HepG2 (cell line): Measurements from ENCODE around the gene RASGRP4. TPM values are rescaled to one million over a fixed set of nuclear protein-coding genes. Genes with fewer than 3 reads are reported as not detected.

Source experiments
- DR1 ChIP-seq: sonication (generic); formaldehyde crosslinking; IDR thresholded peaks from 2 replicates; pipeline ENCODE4 v1.8.0; 2021; ENCODE audit warnings: mild to moderate bottlenecking, missing genetic modification reagents, inconsistent platforms
- MAZ ChIP-seq, 2 experiments: sonication (generic) in 1 of 2; formaldehyde crosslinking in 1 of 2; IDR thresholded peaks; 2 replicates each; pipeline versions ENCODE4 v1.5.0 to v1.6.1; 2012 to 2020; ENCODE audit warnings: low read depth in 2 of 2, mild to moderate bottlenecking in 2 of 2, borderline replicate concordance in 1 of 2, improper control_type of control experiment in 1 of 2, low read length in 1 of 2, missing genetic modification reagents in 1 of 2, moderate library complexity in 1 of 2
- MXI1 ChIP-seq: IDR thresholded peaks from 3 replicates; pipeline ENCODE4 v1.6.1; 2012; ENCODE audit warnings: low read depth, low read length, inconsistent platforms, borderline replicate concordance
- POLR2G ChIP-seq: fragments of 200-400 bp; formaldehyde crosslinking; IDR thresholded peaks from 2 replicates; pipeline ENCODE4 v1.6.1; 2018; ENCODE audit warnings: mild to moderate bottlenecking, low read depth, low read length, moderate library complexity
- SOX13 ChIP-seq, 3 experiments: fragments of 450-650 bp in 1 of 3; sonication (generic) in 1 of 3; formaldehyde crosslinking in 1 of 3; IDR thresholded peaks in 2 of 3; conservative IDR thresholded peaks in 1 of 3; 2 replicates each; pipeline versions ENCODE4 v1.5.0 to v1.6.1; 2016 to 2020; ENCODE audit warnings: antibody characterized with exemption in 1 of 3, mild to moderate bottlenecking in 1 of 3, missing compliant biosample characterization in 1 of 3, missing genetic modification reagents in 1 of 3, moderate library complexity in 1 of 3
- TEAD3 ChIP-seq: optimal IDR thresholded peaks from 2 replicates; pipeline ENCODE3; 2016; ENCODE audit warnings: borderline replicate concordance
- polyA plus RNA-seq, 8 experiments: library from polyadenylated mRNA; depleted of rRNA in 3 of 8; stranded (reverse) in 7 of 8; unstranded in 1 of 8; fragments of >200 nt; fragmentation: Illumina TruSeq in 4 of 8; extraction: Trizol in 4 of 8; gene quantifications; 2 replicates each; pipeline versions ENCODE4 v1.2.1 to v1.2.3, GENCODE V29; 2011 to 2016; ENCODE audit warnings: low read depth in 4 of 8, missing spikeins in 1 of 8, mixed read lengths in 1 of 8; ENCODE audit not compliant: insufficient read depth in 1 of 8
- total RNA-seq, 5 experiments: library from RNA; depleted of rRNA; stranded (reverse); fragments of >200 nt; fragmentation: Illumina TruSeq; extraction: Trizol; gene quantifications; 2 replicates each; pipeline ENCODE4 v1.2.3, GENCODE V29; 2016; ENCODE audit warnings: low read depth in 1 of 5
- TF ChIP-seq, protein P1 (sequence below): sonication (generic); formaldehyde crosslinking; IDR thresholded peaks from 2 replicates; pipeline ENCODE4 v1.4.0; 2020; ENCODE audit warnings: missing genetic modification reagents
- TF ChIP-seq, protein P2 (sequence below): sonication (generic); formaldehyde crosslinking; IDR thresholded peaks from 2 replicates; pipeline ENCODE4 v1.5.0; 2020; ENCODE audit warnings: mild to moderate bottlenecking, missing genetic modification reagents, borderline replicate concordance
- TF ChIP-seq, protein P3 (sequence below): sonication (generic); formaldehyde crosslinking; conservative IDR thresholded peaks from 2 replicates; pipeline ENCODE4 v1.8.0; 2022; ENCODE audit warnings: mild to moderate bottlenecking, moderate library complexity, missing genetic modification reagents
- TF ChIP-seq, protein P4 (sequence below): sonication (generic); formaldehyde crosslinking; IDR thresholded peaks from 2 replicates; pipeline ENCODE4 v1.4.0; 2020; ENCODE audit warnings: missing genetic modification reagents
- TF ChIP-seq, protein P5 (sequence below): sonication (generic); formaldehyde crosslinking; IDR thresholded peaks from 2 replicates; pipeline ENCODE4 v1.8.1; 2022; ENCODE audit warnings: low read depth, mild to moderate bottlenecking, missing genetic modification reagents

Gene RASGRP4
- total and polyA plus RNA-seq, 2 of the 13 experiments (the other 11 are each of a cell fraction or from before 2014, with no cell fraction given): not detected

DNA sequence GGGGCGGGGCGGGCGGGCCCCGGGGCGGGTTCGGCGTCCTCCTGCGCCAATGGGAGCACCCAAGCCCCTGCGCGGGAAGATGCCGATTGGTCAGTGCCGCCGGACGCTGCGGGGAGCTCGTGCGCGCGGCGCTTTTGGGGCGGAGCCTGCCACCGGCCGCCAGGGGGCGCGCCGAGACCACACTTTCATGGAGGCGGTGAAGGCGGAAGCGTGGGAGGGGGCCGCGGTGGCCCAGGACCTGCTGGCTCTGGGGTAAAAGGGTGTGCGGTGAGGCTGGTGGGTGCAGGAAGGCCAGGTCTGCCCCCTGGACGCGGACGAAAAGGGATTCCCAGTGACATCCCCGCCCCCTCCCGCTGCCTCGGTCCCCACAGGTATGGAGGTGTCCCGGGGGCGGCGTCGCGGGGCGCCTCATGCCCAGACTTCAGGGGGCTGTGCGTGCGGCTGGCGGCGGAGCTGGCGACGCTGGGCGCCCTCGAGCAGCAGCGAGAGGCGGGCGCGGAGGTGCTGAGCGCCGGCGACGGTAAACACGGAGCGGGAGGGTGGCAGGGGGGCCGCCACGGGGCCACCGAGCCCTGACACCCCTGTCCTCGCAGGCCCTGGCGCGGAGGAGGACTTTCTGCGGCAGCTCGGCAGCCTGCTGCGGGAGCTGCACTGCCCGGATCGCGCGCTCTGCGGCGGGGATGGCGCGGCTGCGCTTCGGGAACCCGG is 22.9 kb downstream of the RASGRP4 start, which contains the start of gene FAM98C (continued):
- TF ChIP-seq, protein P1, sequence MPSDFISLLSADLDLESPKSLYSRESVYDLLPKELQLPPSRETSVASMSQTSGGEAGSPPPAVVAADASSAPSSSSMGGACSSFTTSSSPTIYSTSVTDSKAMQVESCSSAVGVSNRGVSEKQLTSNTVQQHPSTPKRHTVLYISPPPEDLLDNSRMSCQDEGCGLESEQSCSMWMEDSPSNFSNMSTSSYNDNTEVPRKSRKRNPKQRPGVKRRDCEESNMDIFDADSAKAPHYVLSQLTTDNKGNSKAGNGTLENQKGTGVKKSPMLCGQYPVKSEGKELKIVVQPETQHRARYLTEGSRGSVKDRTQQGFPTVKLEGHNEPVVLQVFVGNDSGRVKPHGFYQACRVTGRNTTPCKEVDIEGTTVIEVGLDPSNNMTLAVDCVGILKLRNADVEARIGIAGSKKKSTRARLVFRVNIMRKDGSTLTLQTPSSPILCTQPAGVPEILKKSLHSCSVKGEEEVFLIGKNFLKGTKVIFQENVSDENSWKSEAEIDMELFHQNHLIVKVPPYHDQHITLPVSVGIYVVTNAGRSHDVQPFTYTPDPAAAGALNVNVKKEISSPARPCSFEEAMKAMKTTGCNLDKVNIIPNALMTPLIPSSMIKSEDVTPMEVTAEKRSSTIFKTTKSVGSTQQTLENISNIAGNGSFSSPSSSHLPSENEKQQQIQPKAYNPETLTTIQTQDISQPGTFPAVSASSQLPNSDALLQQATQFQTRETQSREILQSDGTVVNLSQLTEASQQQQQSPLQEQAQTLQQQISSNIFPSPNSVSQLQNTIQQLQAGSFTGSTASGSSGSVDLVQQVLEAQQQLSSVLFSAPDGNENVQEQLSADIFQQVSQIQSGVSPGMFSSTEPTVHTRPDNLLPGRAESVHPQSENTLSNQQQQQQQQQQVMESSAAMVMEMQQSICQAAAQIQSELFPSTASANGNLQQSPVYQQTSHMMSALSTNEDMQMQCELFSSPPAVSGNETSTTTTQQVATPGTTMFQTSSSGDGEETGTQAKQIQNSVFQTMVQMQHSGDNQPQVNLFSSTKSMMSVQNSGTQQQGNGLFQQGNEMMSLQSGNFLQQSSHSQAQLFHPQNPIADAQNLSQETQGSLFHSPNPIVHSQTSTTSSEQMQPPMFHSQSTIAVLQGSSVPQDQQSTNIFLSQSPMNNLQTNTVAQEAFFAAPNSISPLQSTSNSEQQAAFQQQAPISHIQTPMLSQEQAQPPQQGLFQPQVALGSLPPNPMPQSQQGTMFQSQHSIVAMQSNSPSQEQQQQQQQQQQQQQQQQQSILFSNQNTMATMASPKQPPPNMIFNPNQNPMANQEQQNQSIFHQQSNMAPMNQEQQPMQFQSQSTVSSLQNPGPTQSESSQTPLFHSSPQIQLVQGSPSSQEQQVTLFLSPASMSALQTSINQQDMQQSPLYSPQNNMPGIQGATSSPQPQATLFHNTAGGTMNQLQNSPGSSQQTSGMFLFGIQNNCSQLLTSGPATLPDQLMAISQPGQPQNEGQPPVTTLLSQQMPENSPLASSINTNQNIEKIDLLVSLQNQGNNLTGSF (CRISPR knock-in tag): peak; percentile 28; the same call in 1 of the 2 replicates
- TF ChIP-seq, protein P2, sequence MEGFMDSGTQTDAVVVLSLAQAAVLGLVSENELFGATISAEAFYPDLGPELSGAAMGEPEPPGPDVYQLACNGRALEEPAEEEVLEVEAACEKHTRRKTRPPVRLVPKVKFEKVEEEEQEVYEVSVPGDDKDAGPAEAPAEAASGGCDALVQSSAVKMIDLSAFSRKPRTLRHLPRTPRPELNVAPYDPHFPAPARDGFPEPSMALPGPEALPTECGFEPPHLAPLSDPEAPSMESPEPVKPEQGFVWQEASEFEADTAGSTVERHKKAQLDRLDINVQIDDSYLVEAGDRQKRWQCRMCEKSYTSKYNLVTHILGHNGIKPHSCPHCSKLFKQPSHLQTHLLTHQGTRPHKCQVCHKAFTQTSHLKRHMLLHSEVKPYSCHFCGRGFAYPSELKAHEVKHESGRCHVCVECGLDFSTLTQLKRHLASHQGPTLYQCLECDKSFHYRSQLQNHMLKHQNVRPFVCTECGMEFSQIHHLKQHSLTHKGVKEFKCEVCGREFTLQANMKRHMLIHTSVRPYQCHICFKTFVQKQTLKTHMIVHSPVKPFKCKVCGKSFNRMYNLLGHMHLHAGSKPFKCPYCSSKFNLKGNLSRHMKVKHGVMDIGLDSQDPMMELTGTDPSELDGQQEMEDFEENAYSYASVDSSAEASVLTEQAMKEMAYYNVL (CRISPR knock-in tag): no peak
- TF ChIP-seq, protein P3, sequence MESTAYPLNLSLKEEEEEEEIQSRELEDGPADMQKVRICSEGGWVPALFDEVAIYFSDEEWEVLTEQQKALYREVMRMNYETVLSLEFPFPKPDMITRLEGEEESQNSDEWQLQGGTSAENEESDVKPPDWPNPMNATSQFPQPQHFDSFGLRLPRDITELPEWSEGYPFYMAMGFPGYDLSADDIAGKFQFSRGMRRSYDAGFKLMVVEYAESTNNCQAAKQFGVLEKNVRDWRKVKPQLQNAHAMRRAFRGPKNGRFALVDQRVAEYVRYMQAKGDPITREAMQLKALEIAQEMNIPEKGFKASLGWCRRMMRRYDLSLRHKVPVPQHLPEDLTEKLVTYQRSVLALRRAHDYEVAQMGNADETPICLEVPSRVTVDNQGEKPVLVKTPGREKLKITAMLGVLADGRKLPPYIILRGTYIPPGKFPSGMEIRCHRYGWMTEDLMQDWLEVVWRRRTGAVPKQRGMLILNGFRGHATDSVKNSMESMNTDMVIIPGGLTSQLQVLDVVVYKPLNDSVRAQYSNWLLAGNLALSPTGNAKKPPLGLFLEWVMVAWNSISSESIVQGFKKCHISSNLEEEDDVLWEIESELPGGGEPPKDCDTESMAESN (CRISPR knock-in tag): peak; percentile 87; the same call in 1 of the 2 replicates
- peak; percentile 64; the same call in 1 of the 2 replicates for TF ChIP-seq POLR2G
- TF ChIP-seq SOX13 (IDR thresholded peaks at IDR 0.05): no peak
- no peak; a peak in 1 of 4 replicates for TF ChIP-seq SOX13 (CRISPR knock-in tag; conservative IDR thresholded peaks at IDR 0.05 in 1 of 2, IDR thresholded peaks at IDR 0.05 in 1 of 2)
- TF ChIP-seq MAZ (IDR thresholded peaks at IDR 0.05; ENCODE audit: borderline replicate concordance, low read depth, low read length): peak; percentile 84
- TF ChIP-seq MAZ (CRISPR knock-in tag; IDR thresholded peaks at IDR 0.05; ENCODE audit: low read depth): peak; percentile 93
- TF ChIP-seq, protein P4, sequence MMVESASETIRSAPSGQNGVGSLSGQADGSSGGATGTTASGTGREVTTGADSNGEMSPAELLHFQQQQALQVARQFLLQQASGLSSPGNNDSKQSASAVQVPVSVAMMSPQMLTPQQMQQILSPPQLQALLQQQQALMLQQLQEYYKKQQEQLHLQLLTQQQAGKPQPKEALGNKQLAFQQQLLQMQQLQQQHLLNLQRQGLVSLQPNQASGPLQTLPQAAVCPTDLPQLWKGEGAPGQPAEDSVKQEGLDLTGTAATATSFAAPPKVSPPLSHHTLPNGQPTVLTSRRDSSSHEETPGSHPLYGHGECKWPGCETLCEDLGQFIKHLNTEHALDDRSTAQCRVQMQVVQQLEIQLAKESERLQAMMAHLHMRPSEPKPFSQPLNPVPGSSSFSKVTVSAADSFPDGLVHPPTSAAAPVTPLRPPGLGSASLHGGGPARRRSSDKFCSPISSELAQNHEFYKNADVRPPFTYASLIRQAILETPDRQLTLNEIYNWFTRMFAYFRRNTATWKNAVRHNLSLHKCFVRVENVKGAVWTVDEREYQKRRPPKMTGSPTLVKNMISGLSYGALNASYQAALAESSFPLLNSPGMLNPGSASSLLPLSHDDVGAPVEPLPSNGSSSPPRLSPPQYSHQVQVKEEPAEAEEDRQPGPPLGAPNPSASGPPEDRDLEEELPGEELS: peak; percentile 69
- TF ChIP-seq, protein P5, sequence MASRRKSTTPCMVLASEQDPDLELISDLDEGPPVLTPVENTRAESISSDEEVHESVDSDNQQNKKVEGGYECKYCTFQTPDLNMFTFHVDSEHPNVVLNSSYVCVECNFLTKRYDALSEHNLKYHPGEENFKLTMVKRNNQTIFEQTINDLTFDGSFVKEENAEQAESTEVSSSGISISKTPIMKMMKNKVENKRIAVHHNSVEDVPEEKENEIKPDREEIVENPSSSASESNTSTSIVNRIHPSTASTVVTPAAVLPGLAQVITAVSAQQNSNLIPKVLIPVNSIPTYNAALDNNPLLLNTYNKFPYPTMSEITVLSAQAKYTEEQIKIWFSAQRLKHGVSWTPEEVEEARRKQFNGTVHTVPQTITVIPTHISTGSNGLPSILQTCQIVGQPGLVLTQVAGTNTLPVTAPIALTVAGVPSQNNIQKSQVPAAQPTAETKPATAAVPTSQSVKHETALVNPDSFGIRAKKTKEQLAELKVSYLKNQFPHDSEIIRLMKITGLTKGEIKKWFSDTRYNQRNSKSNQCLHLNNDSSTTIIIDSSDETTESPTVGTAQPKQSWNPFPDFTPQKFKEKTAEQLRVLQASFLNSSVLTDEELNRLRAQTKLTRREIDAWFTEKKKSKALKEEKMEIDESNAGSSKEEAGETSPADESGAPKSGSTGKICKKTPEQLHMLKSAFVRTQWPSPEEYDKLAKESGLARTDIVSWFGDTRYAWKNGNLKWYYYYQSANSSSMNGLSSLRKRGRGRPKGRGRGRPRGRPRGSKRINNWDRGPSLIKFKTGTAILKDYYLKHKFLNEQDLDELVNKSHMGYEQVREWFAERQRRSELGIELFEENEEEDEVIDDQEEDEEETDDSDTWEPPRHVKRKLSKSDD (CRISPR knock-in tag): 0 out of 2 replicates have a peak, but pooled peaks have one; percentile 77
- peak; percentile 12; the same call in 1 of the 2 replicates for TF ChIP-seq DR1 (CRISPR knock-in tag)
- peak; percentile 7 for TF ChIP-seq TEAD3 (CRISPR knock-in tag)
- peak; percentile 70; the same call in 1 of the 3 replicates for TF ChIP-seq MXI1
